ENCODE results near the gene BDKRB2.

The BDKRB2 gene

GRCh38 chr14:96167224-96168148 lies 37.2 kb upstream of the BDKRB2 start:
- no peak overlapping the region for H2AFZ ChIP-seq (ENCODE audit: low read length)
- H3K9ac ChIP-seq (ENCODE audit: low read length), result no peak overlapping the region
- no peaks in the 10 kb centered on the region for H3K9me2 ChIP-seq (ENCODE audit: low read depth, low read length)
- H3K79me2 ChIP-seq (ENCODE audit: insufficient read depth, low read length), result no peaks in the 10 kb centered on the region
- H3K4me2 ChIP-seq (ENCODE audit: low read length), result no peak overlapping the region
- no peaks in the 10 kb centered on the region for H3K36me3 ChIP-seq (ENCODE audit: insufficient read depth, low read length)
- no peaks in the 10 kb centered on the region for H3K9me3 ChIP-seq (ENCODE audit: low read length)
- TF ChIP-seq EZH2 (IDR thresholded peaks at IDR 0.05; ENCODE audit: borderline replicate concordance, low read length) (no peak), CTCF (IDR thresholded peaks at IDR 0.05; ENCODE audit: low read length) (no peak)
- no peaks in the 10 kb centered on the region for H4K20me1 ChIP-seq (ENCODE audit: insufficient read depth, low read length)
- H3K27ac ChIP-seq (ENCODE audit: low read depth, low read length, poor library complexity, severe bottlenecking), result no peak overlapping the region
- peaks cover 4% of the 10 kb centered on the region for H3K27me3 ChIP-seq (ENCODE audit: insufficient read depth, low read length)
- H3K4me3 ChIP-seq (ENCODE audit: low read depth, low read length, poor library complexity, severe bottlenecking), result no peak overlapping the region
- no peaks in the 10 kb centered on the region for H3K4me1 ChIP-seq (ENCODE audit: insufficient read depth, low read length, severe bottlenecking)
- no peaks in the 10 kb centered on the region for H3F3A ChIP-seq (ENCODE audit: insufficient read depth, low read length)

- Histone ChIP-seq H3K9me2 (ENCODE audit: low read depth, low read length) (no peaks in the 10 kb centered on the region), H3K4me3 (ENCODE audit: low read depth, low read length, poor library complexity, severe bottlenecking) (no peak overlapping the region), H3K27ac (ENCODE audit: low read depth, low read length, poor library complexity, severe bottlenecking) (no peak overlapping the region), H3K9ac (ENCODE audit: low read length) (no peak overlapping the region), H3K9me3 (ENCODE audit: low read length) (no peaks in the 10 kb centered on the region), H3K4me1 (ENCODE audit: insufficient read depth, low read length, severe bottlenecking) (no peaks in the 10 kb centered on the region), H2AFZ (ENCODE audit: low read length) (no peak overlapping the region), H3F3A (ENCODE audit: insufficient read depth, low read length) (no peaks in the 10 kb centered on the region), H4K20me1 (ENCODE audit: insufficient read depth, low read length) (no peaks in the 10 kb centered on the region), H3K4me2 (ENCODE audit: low read length) (no peak overlapping the region), H3K79me2 (ENCODE audit: insufficient read depth, low read length) (no peaks in the 10 kb centered on the region), H3K27me3 (ENCODE audit: insufficient read depth, low read length) (peaks cover 4% of the 10 kb centered on the region), H3K36me3 (ENCODE audit: insufficient read depth, low read length) (no peaks in the 10 kb centered on the region)
- TF ChIP-seq EZH2 (IDR thresholded peaks at IDR 0.05; ENCODE audit: borderline replicate concordance, low read length), result no peak
- no peak for TF ChIP-seq CTCF (IDR thresholded peaks at IDR 0.05; ENCODE audit: low read length)
Observed at GRCh38 chr14:96168581-96168980, 36.1 kb upstream of the BDKRB2 start.

GRCh38 chr14:96170961-96171592 lies 33.6 kb upstream of the BDKRB2 start:
- Histone ChIP-seq H3K4me3 (ENCODE audit: low read depth, low read length, poor library complexity, severe bottlenecking) (no peak overlapping the region), H3K79me2 (ENCODE audit: insufficient read depth, low read length) (no peaks in the 10 kb centered on the region), H3K9me3 (ENCODE audit: low read length) (no peaks in the 10 kb centered on the region), H3K9me2 (ENCODE audit: low read depth, low read length) (no peaks in the 10 kb centered on the region), H3K27me3 (ENCODE audit: insufficient read depth, low read length) (peaks cover 4% of the 10 kb centered on the region; the same call in 1 of the 2 replicates), H3K4me2 (ENCODE audit: low read length) (no peak overlapping the region), H3K27ac (ENCODE audit: low read depth, low read length, poor library complexity, severe bottlenecking) (no peak overlapping the region), H3K36me3 (ENCODE audit: insufficient read depth, low read length) (no peaks in the 10 kb centered on the region), H3K4me1 (ENCODE audit: insufficient read depth, low read length, severe bottlenecking) (no peaks in the 10 kb centered on the region), H2AFZ (ENCODE audit: low read length) (no peak overlapping the region), H3F3A (ENCODE audit: insufficient read depth, low read length) (no peaks in the 10 kb centered on the region), H4K20me1 (ENCODE audit: insufficient read depth, low read length) (no peaks in the 10 kb centered on the region), H3K9ac (ENCODE audit: low read length) (no peak overlapping the region)
- no peak for TF ChIP-seq EZH2 (IDR thresholded peaks at IDR 0.05; ENCODE audit: borderline replicate concordance, low read length)

Data from OCI-LY1 (cell line).